IMR-90 (cell line): ENCODE data around the gene GGA2. TPM values are rescaled to one million over a fixed set of nuclear protein-coding genes. Genes with fewer than 3 reads are reported as not detected.

ENCODE experiments used
- ATAC-seq: fragments of 200-7000 bp; cut with Tn5 transposase; 2 replicates; pipeline ENCODE4 v1.9.1; 2020; ENCODE audit warnings: low read depth, mild to moderate bottlenecking, moderate library complexity
- BruUV-seq: library from RNA; stranded (reverse); fragments of 400-500 nt; replicated peaks from 2 replicates; lab custom pipeline; 2021; lab: Mats Ljungman, UMichigan
- CTCF ChIA-PET: fragments of 300-600 bp; formaldehyde crosslinking; extraction: SDS; loops from one replicate; lab custom pipeline; 2021; ENCODE audit warnings: antibody characterized with exemption; lab: Yijun Ruan, JAX
- POLR2A ChIA-PET: fragments of 300-600 bp; sonication (Branson Sonifier 250); formaldehyde crosslinking; loops from one replicate; lab custom pipeline; 2022; ENCODE audit warnings: antibody characterized with exemption; ENCODE audit not compliant: unreplicated experiment; lab: Charles Lee
- DNase-seq: peaks from one replicate; pipeline ENCODE4 v3.0.0; 2013
- H2AFZ ChIP-seq: replicated peaks from 2 replicates; pipeline ENCODE3; 2013; ENCODE audit warnings: low read length, mild to moderate bottlenecking; ENCODE audit not compliant: poor library complexity
- H2AK5ac ChIP-seq: 2 replicates; pipeline ENCODE4 v1.6.1; 2013; ENCODE audit warnings: low read depth, low read length, inconsistent platforms
- H2AK9ac ChIP-seq: replicated peaks from 2 replicates; pipeline ENCODE3; 2013; ENCODE audit warnings: mild to moderate bottlenecking, low read depth, low read length, moderate library complexity; ENCODE audit not compliant: poor library complexity
- H2BK120ac ChIP-seq: 2 replicates; pipeline ENCODE4 v1.6.1; 2013; ENCODE audit warnings: low read depth, low read length, inconsistent platforms
- H2BK15ac ChIP-seq: 3 replicates; pipeline ENCODE4 v1.6.1; 2013; ENCODE audit warnings: low read depth, low read length, inconsistent platforms
- H2BK20ac ChIP-seq: 2 replicates; pipeline ENCODE4 v1.6.1; 2013; ENCODE audit warnings: low read depth, mild to moderate bottlenecking, inconsistent platforms, low read length, moderate library complexity
- H2BK5ac ChIP-seq: 2 replicates; pipeline ENCODE4 v1.6.1; 2013; ENCODE audit warnings: mild to moderate bottlenecking, low read depth, low read length, inconsistent platforms; ENCODE audit not compliant: poor library complexity, severe bottlenecking
- H3K14ac ChIP-seq: replicated peaks from 2 replicates; pipeline ENCODE4 v1.6.1; 2013; ENCODE audit warnings: low read depth, low read length, inconsistent platforms
- H3K18ac ChIP-seq: 2 replicates; pipeline ENCODE4 v1.6.1; 2013; ENCODE audit warnings: low read depth, low read length, control low read depth
- H3K23ac ChIP-seq: 2 replicates; pipeline ENCODE4 v1.6.1; 2013; ENCODE audit warnings: low read depth, low read length, inconsistent platforms
- H3K27ac ChIP-seq: 2 replicates; pipeline ENCODE4 v1.5.1; 2013; ENCODE audit warnings: mild to moderate bottlenecking, control low read depth, low read length; ENCODE audit not compliant: insufficient read depth
- H3K27me3 ChIP-seq: 2 replicates; pipeline ENCODE4 v1.6.1; 2013; ENCODE audit warnings: low read length; ENCODE audit not compliant: control insufficient read depth, insufficient read depth
- H3K36me3 ChIP-seq: 2 replicates; pipeline ENCODE4 v1.6.1; 2013; ENCODE audit warnings: low read length, mixed read lengths; ENCODE audit not compliant: control insufficient read depth, insufficient read depth
- H3K4ac ChIP-seq: 2 replicates; pipeline ENCODE4 v1.6.1; 2013; ENCODE audit warnings: low read depth, low read length, inconsistent platforms
- H3K4me1 ChIP-seq: 2 replicates; pipeline ENCODE4 v1.6.1; 2013; ENCODE audit warnings: low read length, mixed read lengths; ENCODE audit not compliant: control insufficient read depth, insufficient read depth
- H3K4me2 ChIP-seq: 2 replicates; pipeline ENCODE4 v1.6.1; 2013; ENCODE audit warnings: low read depth, mild to moderate bottlenecking, control low read depth, low read length, moderate library complexity
- H3K4me3 ChIP-seq: 2 replicates; pipeline ENCODE4 v1.5.1; 2013; ENCODE audit warnings: low read depth, mild to moderate bottlenecking, control low read depth, low read length, moderate library complexity; ENCODE audit not compliant: insufficient read depth
- H3K56ac ChIP-seq: 2 replicates; pipeline ENCODE4 v1.6.1; 2013; ENCODE audit warnings: low read length, inconsistent platforms; ENCODE audit not compliant: insufficient read depth; ENCODE audit errors: extremely low read depth
- H3K79me1 ChIP-seq, 2 experiments: 2 replicates each; pipeline ENCODE4 v1.6.1; 2013; ENCODE audit warnings: low read length in 2 of 2, inconsistent platforms in 1 of 2, low read depth in 1 of 2
- H3K9ac ChIP-seq: 2 replicates; pipeline ENCODE4 v1.6.1; 2013; ENCODE audit warnings: low read depth, low read length, control low read depth
- H3K9me1 ChIP-seq: 2 replicates; pipeline ENCODE4 v1.6.1; 2013; ENCODE audit warnings: low read length, inconsistent platforms; ENCODE audit not compliant: insufficient read depth
- H3K9me3 ChIP-seq: 2 replicates; pipeline ENCODE4 v1.6.1; 2013; ENCODE audit warnings: low read length; ENCODE audit not compliant: control insufficient read depth, insufficient read depth
- H4K20me1 ChIP-seq: 2 replicates; pipeline ENCODE4 v1.6.1; 2013; ENCODE audit warnings: low read length, inconsistent platforms; ENCODE audit not compliant: insufficient read depth
- H4K5ac ChIP-seq: 2 replicates; pipeline ENCODE4 v1.6.1; 2013; ENCODE audit warnings: mild to moderate bottlenecking, low read depth, low read length, control low read depth
- H4K8ac ChIP-seq, 2 experiments: 2 replicates each; pipeline ENCODE4 v1.6.1; 2013; ENCODE audit warnings: low read depth in 2 of 2, low read length in 2 of 2, control low read depth in 1 of 2, inconsistent platforms in 1 of 2
- H4K91ac ChIP-seq: 2 replicates; pipeline ENCODE4 v1.6.1; 2013; ENCODE audit warnings: low read depth, low read length, inconsistent platforms; ENCODE audit not compliant: insufficient read depth
- ELK1 ChIP-seq: fragments of 150-350 bp; IDR thresholded peaks from 2 replicates; pipeline ENCODE4 v1.6.1; 2016; ENCODE audit warnings: low read depth, mild to moderate bottlenecking, low read length, moderate library complexity, borderline replicate concordance
- MXI1 ChIP-seq: IDR thresholded peaks from 2 replicates; pipeline ENCODE4 v1.6.1; 2012; ENCODE audit warnings: low read depth, mild to moderate bottlenecking, low read length, moderate library complexity, borderline replicate concordance
- RCOR1 ChIP-seq: IDR thresholded peaks from 2 replicates; pipeline ENCODE4 v1.6.1; 2012; ENCODE audit warnings: mild to moderate bottlenecking, low read length, improper control_type of control experiment; ENCODE audit not compliant: insufficient replicate concordance
- RFX5 ChIP-seq: IDR thresholded peaks from 2 replicates; pipeline ENCODE4 v1.8.0; 2012; ENCODE audit warnings: low read depth, mild to moderate bottlenecking, low read length, moderate library complexity
- WGBS, 2 experiments: methylation state at CpG; one replicate each; pipeline versions ENCODE4 v1.1.5 to v1.1.7; 2013; ENCODE audit warnings: missing lambda C conversion rate in 2 of 2; ENCODE audit not compliant: insufficient read length in 1 of 2; ENCODE audit errors: extremely low coverage in 2 of 2; 5-methylcytosine and 5-hydroxymethylcytosine counted together
- dilution Hi-C: fragments of 300-500 bp; cut with HindIII; formaldehyde crosslinking; loops from one replicate; pipeline ENCODE4 v1.14.3; 2018; ENCODE audit warnings: low sequenced_read_pairs; ENCODE audit not compliant: unreplicated experiment
- in situ Hi-C: fragments of 300-500 bp; cut with MboI; formaldehyde crosslinking; loops from 3 replicates; pipeline ENCODE4 v1.14.3; 2019; ENCODE audit warnings: low sequenced_read_pairs, inconsistent platforms, mixed read lengths
- intact Hi-C: fragments of 100-400 bp; cut with micrococcal nuclease; formaldehyde crosslinking; loops from 2 replicates; pipeline ENCODE4 v1.10.0; 2022
- polyA plus RNA-seq, 3 experiments: library from polyadenylated mRNA; depleted of rRNA; stranded (reverse); fragments of >200 nt; gene quantifications; 2 replicates each; pipeline ENCODE4 v1.2.3, GENCODE V29; 2012; ENCODE audit warnings: low replicate concordance in 1 of 3
- total RNA-seq: library from RNA; depleted of rRNA; stranded (reverse); fragments of >200 nt; gene quantifications from 2 replicates; pipeline ENCODE4 v1.2.3, GENCODE V29; 2012

GGA2 gene
- total and polyA plus RNA-seq, 2 of the 4 experiments (the other 2 are of a cell fraction), result 16.5 to 30.1 TPM

- WGBS, 2 experiments, result no CpG with 5 or more reads among the region's 7 CpGs
- H4K8ac ChIP-seq, result no peak overlapping the region
- H3K23ac ChIP-seq, result no peak overlapping the region
- ATAC-seq (no peak), DNase-seq (no peak)
- POLR2A ChIA-PET, result no interaction called here
- H3K27ac ChIP-seq, result no peak overlapping the region
- no peak overlapping the region for H3K18ac ChIP-seq
- H2AK9ac ChIP-seq, result no peak overlapping the region
- H3K4ac ChIP-seq, result no peak overlapping the region
- H3K27me3 ChIP-seq, result no peaks in the 10 kb centered on the region
- H3K9me3 ChIP-seq, result no peaks in the 10 kb centered on the region
- in situ Hi-C loops, result no loop called here
- H3K14ac ChIP-seq, result no peak overlapping the region
- no peak overlapping the region for H2AFZ ChIP-seq
- H2AK5ac ChIP-seq, result no peak overlapping the region
- H3K56ac ChIP-seq, result no peak overlapping the region
- no peak overlapping the region for H3K4me2 ChIP-seq
- peaks cover 29 to 71% of the 10 kb centered on the region in 2 experiments for H3K79me1 ChIP-seq
- no peak overlapping the region for H4K91ac ChIP-seq
- H3K4me3 ChIP-seq, result no peak overlapping the region
- no peak overlapping the region for H2BK5ac ChIP-seq
- peaks cover 7% of the 10 kb centered on the region for H3K4me1 ChIP-seq
- no peak overlapping the region for H4K5ac ChIP-seq
- H2BK20ac ChIP-seq, result no peak overlapping the region
- dilution Hi-C loops, result no loop called here
- H3K36me3 ChIP-seq, result peaks cover 5% of the 10 kb centered on the region
- intact Hi-C loops, result no loop called here
- H3K9ac ChIP-seq, result no peak overlapping the region
- no TSS peak for BruUV-seq
- H2BK120ac ChIP-seq, result no peak overlapping the region
- CTCF ChIA-PET, result no interaction called here
- peaks cover 15% of the 10 kb centered on the region for H3K9me1 ChIP-seq
- TF ChIP-seq RCOR1 (no peak), MXI1 (no peak), ELK1 (no peak), RFX5 (no peak)
- H2BK15ac ChIP-seq, result no peak overlapping the region
- peaks cover 54% of the 10 kb centered on the region for H4K20me1 ChIP-seq
These were observed 10.5 kb downstream of the GGA2 start for GRCh38 chr16:23499801-23500200.
